GM19397 (cell line): ENCODE results near the gene HOXA13.

ENCODE experiments used
- ATAC-seq: cut with Tn5 transposase; IDR thresholded peaks from one replicate; pipeline ENCODE4 v1.9.1; 2021; ENCODE audit warnings: mild to moderate bottlenecking, moderate library complexity; ENCODE audit not compliant: unreplicated experiment

HOXA13 gene

DNA sequence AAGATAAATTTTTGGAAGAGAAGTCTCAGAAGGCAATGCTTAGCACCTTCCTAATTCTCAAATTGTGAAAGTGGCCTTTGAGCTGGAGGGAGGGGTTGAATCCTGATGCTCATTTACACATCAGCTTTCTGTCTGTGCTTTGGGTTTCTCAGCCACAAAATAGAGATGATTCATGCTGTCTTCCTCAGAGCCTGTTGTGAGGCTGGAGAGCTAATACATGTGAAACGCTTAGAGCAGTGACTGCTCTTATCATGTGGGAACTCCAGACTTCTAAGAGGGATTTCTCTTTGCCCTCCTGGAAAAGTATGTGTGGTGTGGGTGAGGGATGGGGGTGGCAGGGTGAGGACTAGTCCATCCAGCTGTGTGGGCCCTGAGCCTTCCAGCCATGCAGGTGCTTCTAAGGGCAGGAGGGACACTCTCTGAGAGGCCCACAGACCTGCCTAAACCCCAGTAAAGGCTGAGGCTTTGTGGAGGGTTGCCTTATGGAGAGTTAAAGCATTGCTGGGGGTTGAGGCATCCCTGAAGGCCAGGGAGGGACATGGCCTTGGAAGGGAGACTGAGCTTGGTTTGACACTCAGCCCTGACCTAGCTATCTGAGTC is 37.9 kb upstream of the HOXA13 start:
- ATAC-seq: no peak

DNA sequence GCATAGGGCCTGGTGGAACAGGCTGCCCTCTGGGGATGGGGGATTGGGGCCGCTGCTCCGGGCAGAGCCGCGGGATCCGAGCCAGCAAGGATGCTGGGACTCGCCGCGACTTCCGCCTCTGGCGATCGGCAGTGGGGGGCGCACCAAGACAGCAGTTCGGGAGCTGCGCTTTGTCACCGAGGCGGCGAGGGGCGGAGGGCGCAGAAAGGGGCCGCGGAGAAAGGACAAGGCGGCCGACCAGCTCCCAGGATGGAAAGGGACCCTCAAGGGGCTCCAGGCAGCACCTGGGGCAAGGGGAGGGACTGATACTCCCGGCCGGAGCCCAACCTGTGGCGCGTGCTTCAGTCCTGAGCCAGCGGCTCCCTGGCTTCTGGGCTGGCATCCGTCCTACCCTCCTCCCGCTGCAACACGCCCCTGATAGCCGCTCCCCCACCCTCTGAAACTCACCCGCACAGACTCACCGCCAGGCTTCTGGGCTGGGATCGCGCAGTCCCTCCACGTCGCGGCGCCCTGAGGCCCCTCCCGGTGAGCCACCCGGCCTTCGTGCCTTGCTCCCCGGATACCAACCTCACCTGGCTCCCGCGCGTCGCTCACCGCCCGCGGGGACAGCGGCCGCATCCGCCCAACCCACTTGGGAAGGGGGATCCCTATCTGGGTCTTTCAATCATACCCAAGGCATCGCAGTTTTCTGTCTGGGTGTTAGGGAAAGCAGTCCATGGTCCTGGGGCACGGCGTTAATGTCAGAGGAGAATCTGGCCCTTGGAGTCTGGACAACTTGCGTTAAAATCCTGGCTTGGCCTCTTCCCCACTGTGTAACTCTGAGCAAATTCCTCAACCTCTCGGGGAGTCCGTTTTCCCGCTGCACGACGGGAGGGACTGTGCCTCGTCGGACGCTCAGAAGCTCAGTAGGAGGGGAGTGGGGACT is 35.8 kb upstream of the HOXA13 start:
- no peak for ATAC-seq

DNA sequence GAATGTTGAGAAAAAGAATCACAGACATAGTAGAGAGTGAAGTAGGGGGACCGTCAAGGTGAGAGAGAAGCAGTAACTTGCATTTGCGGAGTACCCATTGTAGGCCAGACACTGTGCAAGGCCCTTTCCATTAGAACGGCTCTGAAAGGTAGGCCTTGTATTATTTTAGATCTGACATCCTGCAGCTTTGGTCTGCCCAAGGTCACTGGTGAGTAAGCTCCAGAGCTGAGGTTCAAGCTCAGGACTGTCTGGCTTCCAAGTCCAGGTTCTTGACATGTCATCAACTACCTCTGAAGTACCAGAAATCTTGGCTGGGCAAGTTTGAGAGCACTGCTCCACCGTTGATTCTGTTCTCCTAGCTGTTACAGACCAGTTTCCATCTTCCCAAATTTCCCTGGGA is 29.6 kb upstream of the HOXA13 start:
- no peak for ATAC-seq

DNA sequence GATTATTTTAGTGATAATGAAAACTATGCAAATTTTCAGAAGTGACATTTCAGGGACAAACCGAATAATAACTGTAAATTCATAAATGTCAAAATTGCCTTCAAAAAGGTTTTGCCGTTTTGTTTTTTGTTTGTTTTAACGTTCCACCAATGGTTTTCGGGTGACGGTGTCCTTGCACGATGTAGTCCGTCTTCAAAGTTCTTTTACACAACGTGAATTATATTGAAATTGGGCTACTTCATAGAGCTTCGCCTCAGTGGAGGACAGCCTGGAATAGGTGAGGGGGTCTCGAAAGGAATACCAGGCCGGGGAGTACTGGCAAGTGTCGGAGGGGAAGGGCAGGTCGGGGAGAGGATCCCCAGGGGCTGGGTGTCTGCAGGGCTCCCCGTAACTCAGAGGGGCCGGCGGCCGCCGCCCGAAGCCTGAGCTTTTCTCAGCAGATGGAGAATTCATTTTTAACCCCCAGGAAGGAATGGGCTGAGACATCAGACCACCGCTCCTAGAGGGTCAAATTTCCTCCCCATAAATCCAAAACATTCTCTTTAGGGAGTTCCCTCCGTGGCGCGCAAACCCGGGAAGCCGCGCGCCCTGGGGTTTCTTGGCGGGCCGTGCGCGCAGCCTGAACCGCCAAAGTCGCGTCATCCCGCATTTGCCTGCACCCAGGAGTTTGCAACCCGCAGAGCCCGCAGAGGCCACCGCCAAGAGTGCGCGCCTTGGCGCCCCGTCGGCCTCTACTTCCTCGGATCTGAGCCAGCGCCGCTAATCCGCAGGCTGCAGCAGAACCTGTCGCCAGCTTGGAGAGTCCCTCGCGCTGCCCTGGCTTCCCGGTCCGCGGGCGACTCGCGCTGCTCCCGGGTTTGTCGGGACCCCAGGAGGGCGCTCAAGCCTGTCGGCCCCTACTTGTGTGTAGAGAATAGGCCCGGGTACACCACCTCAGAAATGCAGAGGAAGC is 25.4 kb upstream of the HOXA13 start:
- ATAC-seq: no peak

DNA sequence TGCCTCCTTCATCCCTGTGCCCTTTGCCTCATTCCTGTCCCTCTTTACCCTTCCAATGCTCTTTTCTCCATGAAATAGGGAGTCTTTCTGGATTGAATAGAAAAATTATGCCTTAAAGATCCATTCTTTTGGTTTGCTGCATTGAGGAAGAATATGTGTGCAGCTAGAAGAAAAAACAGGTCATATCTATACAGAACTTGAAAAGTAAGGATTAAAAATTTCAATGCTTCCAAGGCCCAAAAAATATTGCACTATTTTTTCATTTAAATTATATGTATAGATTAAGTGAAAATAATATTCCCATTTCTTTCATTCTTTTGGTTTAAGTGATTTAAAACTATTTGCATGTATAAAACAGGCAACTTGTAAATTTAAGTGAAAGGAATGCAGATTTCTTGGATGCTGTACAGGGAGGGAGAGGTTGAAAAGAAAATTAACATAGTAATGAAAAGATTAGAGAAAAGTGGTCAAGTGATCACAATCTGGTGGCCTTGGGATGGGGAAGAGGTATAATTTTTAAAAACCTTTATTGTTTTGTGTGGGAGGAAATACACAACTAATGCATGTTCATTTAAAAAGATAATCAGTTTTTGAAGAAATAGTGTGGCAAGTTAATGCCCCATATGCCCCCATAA is 24.2 kb upstream of the HOXA13 start:
- no peak for ATAC-seq

DNA sequence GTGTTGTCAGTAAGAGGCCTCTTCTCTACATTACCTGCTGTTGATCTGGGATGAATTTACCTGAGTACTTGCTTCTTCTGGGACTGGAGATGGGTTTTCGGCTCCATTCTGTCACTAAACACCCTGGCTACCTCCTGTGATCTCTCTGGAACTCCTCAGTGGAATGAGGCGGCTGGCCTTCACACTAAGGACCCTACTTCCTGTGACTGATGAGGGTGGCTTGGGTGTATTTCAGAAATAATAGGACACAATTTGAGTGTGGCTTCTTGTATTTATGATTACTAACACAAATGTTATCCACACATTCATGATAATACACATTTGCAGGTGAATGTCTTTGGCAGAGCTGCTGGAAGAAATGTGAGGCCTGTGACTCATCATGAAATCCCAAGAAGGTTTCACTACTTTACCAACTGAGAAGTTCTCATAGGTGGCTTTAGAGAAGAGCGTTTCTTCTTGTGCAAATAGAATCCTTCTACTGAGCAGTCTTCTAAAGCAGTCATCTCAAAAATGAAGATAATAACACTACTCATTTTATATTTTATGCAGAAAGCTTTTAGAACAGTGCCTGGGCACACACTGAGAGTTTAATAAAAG is 21.4 kb upstream of the HOXA13 start:
- ATAC-seq: no peak

DNA sequence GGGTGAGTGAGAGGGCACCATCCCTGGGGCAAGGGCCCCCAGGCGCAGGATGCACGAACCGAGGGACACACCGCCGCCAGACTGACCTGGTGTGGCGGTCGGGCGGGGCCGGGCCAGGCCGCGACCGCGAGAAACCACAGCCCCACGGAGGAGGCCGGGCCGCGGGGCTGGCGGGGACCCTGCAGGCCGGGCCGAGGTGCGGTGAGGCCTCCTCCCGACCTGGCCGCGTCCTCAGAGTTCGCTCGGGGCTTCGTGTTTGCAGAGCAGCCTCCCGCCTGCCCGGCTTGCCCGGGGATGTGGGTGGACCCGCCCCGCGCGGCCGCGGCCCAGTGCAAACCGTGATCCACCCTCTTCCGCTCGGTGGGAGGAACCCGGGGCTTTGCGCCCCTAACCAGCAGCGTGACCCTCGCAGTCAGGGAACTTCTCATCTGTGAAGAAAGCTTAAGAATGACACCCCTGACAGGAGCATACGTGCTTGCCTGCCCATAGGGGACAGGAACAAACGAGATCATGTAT is 20.6 kb upstream of the HOXA13 start:
- no peak for ATAC-seq

DNA sequence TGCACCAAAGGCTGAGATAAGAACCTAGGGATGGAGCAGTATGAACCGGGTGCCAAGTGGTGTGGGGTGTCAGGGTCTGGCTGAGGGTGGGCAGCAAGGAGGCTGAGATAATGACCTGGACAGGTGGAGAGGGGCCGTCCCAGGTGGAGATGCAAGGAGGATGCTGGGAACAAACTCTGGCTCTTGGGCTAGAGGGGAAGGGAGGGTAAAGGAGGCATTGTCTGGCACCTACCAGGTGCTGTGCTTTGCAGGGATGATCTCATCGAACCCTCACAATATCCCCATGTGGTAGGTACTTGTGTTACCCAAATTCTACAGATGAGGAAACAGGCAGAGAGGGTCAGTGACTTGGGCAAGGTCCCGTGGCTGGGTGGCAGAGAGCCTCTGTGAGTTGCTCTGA is 19.9 kb upstream of the HOXA13 start:
- no peak for ATAC-seq

DNA sequence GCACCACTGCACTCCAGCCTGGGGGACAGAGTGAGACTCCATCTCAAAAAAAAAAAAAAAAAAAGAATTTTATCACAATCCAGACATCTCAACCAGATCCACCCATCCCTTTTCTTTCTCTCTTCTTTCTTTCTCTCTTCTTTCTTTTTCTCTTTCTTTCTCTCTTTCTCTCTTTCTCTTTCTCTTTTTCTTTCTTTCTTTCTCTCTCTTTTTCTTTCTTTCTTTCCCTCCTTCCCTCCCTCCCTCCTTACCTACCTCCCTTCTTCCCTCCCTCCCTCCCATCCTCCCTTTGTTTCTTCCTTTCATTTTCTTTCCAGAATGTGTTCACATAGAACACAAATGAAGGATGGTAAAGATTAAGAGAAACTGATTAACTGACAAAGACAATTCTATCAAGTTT is 18.1 kb upstream of the HOXA13 start:
- ATAC-seq: no peak

DNA sequence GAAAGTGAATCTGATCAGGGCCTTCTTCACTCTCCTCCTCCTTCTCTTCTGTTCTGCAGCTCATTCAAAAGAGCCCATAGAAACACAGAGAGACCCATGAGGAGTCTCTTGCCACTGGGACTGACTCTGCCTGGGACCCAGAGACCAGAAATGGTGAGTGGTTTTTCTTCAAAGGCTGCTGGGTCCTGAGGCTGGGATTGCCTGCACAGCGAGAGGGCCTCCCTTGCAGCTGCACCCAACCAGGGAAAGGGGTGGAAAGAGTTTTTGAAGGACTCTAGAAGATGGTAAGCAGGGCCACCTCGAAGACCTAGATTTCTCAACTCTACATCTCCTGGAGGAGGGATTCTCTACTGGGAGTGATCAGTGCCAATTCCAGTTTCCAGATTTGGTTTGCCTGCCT is 15.5 kb upstream of the HOXA13 start:
- ATAC-seq: no peak

DNA sequence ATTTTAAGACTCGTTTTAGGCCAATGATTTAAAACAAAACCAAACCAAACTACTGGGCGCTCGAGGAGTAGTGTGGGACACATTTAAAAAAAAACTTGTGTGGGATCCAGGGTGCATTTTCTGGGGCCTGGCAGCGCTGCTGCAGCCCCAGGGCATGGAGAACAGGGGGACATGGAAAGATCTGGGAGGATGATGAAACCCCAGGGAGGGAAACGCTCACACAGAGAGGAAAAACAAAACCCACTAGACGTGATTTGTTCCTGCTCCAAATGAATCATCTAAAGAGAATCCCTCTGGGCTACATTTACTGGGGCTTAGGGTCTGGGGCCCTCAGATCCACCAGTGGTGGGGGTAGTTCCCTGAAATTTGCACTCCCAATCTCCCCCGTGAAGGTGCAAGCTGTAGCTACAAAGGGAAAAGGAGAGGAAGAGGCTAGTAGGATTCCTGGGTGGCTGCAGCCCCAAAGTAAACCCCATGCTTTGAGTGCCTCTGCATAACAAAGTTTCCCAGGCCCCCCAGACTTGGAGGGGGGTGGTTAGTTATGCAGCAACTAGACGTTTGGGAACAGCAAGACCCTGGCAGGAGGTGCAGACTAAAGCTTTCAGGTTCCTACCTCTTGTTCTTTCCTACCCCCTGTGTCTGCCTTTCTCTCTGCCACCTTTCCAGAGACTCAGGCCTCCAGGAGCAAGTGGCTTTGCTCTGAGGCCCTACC is 14.5 kb upstream of the HOXA13 start:
- ATAC-seq: no peak

DNA sequence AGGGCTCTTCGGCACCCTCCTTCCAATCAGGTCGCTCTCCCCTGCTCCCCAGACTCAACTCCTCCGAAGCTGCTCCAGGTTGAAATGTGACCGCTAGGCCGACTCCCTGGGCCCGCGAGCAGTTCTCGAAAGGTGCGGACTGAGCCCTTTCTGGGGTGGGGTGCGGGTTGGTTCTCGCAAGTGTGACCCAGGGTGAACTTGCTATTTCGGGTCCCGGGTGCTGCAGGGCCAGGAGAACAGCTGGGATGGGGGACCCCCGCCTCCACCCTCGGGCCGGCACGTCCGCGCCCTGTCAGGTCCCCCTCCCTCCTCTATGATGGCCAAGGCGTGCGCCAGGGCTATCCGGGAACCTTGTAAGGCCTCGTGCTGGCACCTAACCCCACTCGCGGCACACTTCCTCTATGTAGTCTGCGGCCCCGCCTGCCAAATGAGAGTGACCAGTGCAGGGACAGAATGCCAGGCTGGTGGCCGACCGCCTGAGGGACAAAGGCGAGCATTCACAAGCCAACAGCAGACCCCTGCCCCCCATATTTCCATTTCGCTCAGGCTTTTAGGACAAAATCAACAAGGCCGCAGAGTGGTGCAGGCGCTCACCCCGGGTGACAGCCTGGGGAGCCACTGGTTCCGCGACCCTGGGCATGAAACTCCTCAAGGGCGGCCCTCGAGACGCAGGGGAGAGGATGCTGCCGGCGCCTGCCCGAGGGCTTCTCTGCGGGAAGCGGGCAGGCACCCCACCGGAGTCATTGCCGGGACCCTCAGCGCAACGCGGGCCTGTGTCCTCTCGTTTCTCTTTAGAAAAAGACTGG is 13.7 kb upstream of the HOXA13 start:
- ATAC-seq: no peak

DNA sequence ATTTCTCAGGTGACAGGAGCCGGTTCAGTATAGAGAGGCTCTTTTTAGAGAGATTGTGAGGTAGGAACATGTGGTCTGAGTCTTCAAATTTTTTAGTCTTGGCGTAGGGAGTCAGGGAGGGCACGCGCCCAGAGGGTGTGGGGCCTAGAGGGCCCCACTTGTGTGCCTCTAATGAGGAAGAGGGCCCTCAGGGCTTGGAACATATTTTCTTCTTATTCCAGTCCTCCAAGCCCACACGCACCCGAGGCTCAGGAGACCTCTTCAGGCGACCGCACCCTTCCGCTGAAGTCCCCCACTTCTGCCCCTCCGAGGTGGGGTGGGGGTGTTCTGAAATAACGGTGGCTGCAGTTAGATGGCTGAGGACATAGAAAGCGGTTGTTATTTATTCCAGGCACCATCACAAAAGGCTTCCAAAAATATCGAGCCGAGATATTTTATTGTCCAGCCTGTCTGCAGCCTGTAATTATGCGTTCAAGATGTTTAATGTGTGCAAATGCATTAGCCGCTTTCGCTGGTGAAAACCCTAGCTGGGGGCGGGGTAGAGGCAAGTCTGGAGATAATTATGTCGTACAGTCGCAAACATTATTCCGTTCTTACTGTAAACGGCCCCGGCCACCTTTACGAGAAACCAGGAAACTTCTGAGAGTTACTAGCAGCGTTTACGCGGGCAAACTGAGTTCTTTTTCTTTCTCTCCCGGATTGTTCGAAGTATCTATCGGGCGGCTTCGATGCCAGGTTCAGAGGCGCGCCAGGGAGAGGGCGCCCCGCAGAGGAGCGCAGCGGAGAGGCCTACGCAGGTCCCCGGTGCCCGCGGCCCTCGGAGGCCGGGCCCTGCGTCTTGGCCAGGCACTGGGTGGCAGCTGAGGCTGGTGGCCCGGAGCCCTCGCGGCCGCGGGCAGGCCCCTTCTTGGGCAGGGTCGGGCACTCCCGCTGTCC is 12.9 kb upstream of the HOXA13 start:
- no peak for ATAC-seq

DNA sequence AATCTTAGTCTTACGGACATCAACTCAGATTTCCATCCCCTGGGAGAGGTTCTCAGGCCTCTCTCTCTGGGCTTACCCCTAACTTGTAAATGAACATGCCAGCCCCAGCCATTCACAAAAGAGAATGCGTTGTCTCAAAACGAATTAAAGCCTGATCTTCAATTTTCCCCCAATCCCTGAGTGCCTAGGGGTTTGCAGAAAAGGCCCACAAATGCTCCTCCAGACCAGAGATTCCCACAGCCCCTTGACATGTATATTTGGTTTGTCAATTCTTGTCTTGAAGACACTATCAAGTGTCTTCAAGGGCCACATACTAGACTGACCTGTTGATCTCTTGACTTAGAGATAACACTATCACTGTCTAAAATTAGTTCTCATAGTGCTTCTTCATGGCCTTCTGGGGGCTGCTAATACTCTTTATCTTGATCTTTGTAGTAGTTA is 11.9 kb upstream of the HOXA13 start:
- ATAC-seq: no peak

DNA sequence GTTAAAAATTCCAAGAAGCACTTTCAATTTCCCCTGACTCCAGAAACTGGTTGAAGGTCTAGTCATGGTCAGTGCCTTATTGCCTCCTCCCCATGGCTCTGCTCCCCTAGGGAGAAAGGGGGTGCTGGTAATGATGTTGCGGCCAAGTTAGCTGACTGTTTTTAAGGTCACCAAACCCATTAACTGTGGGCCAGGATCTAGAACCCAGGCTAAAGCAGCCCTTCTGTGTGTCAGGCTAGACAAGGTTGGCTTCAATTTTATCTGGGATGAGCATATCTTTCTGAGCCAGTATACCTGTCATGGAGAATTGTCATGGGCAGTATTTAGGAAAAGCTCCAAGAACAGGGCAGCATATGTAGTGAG is 11.2 kb upstream of the HOXA13 start:
- ATAC-seq: no peak

DNA sequence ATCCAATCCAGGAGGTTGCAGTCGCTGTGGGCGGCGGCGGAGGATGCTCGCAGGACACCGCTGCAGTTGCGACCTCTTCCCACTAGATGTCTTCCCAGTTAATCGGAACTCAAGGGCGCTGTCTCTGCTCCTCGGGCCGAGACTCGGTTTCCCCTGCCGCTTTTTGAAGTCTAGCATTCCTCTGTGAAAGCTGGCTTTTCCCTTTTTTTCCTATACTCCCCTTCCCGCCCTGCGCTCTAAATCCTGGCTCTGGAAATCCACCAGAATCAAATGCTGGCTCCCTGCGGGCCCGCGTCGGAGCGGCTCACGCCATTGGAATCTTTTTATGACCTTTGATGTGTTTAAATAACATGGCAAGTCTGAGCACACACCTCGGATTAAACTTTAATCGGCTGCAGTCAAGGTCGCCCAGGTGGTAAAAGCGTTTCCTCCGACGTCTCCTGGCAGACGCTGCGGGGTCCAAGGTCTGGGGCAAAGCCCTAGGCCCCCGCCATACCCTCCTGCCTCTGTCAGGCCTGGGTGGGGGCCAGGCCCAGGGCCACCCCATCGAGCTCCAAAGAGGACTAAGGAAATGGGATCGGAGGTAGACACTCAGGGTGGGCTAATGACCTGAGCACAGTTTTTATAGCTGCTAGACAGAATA is 10.7 kb upstream of the HOXA13 start:
- no peak for ATAC-seq

DNA sequence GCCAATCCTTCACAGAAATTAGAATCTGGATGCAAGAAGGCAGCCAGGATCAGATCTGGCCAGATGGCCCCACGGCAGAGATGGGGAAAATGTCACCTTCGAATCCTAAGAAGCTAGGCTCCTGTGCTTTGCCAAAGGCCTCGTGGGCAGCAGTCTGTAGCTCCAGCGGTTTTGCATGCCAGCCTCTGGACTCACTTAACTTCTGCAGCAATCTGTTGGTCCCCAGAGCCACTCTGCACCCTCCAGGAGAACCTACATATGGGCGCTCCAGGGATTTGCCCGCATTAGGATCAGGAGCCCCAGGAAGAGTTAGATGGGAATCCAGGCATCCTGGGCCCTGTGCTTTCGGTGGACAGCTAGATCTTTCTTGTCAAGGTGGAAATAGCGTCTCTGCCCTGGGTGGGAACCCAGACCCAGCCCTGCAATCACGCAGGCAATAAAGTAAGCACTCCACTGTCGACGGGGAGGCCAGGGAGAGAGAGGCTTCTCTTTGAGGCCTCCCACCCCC is 10.1 kb upstream of the HOXA13 start:
- no peak for ATAC-seq
